ENCODE data around the gene PRKCH. TPM values are rescaled to one million over a fixed set of nuclear protein-coding genes. Genes with fewer than 3 reads are reported as not detected.

Gene PRKCH
- total RNA-seq, 6 experiments from 2014 or later = 5.0 to 12.1 (median 8.8) TPM

- ATAC-seq = peak in 3 of 4 donors; percentile 27 to 50 (median 37)
- H3K9me3 ChIP-seq = no peaks in the 10 kb centered on the region
- intact Hi-C loops (cut with DNase I) = no loop called here
- H3K27ac ChIP-seq = peak overlapping the region in 1 of 3 donors; percentile 7
- no peak for DNase-seq
- TF ChIP-seq POLR2A (IDR thresholded peaks at IDR 0.05) = no peak
- no peak for TF ChIP-seq CTCF (IDR thresholded peaks at IDR 0.05)
- H3K4me3 ChIP-seq = no peak overlapping the region
- H3K27me3 ChIP-seq = no peaks in the 10 kb centered on the region
- peaks cover 0 to 7% (median 0%) of the 10 kb centered on the region in 4 donors for H3K4me1 ChIP-seq
- WGBS (ENCODE audit: insufficient coverage, low coverage, low lambda C conversion rate, missing lambda C conversion rate) = 66% methylated on average over 8 of the region's 8 CpGs
- H3K36me3 ChIP-seq = no peaks in the 10 kb centered on the region
These were observed 8.2 kb downstream of the PRKCH start for GRCh38 chr14:61329478-61330051.

- H3K27ac ChIP-seq = no peak overlapping the region
- no peaks in the 10 kb centered on the region for H3K36me3 ChIP-seq
- intact Hi-C loops (cut with DNase I) = no loop called here
- H3K9me3 ChIP-seq = no peaks in the 10 kb centered on the region
- 64% methylated on average over 1 of the region's 1 CpG for WGBS (ENCODE audit: insufficient coverage, low coverage, low lambda C conversion rate, missing lambda C conversion rate)
- no peak for DNase-seq
- H3K27me3 ChIP-seq = no peaks in the 10 kb centered on the region
- no peak overlapping the region for H3K4me3 ChIP-seq
- TF ChIP-seq CTCF (IDR thresholded peaks at IDR 0.05) (no peak), POLR2A (IDR thresholded peaks at IDR 0.05) (no peak)
- H3K4me1 ChIP-seq = peaks cover 0 to 7% (median 0%) of the 10 kb centered on the region in 4 donors
- ATAC-seq = no peak
These were observed 9.1 kb downstream of the PRKCH start for GRCh38 chr14:61330511-61330910.

- Histone ChIP-seq H3K27me3 (no peaks in the 10 kb centered on the region), H3K27ac (no peak overlapping the region), H3K4me1 (peaks cover 0 to 5% (median 0%) of the 10 kb centered on the region in 4 donors), H3K9me3 (no peaks in the 10 kb centered on the region), H3K4me3 (no peak overlapping the region), H3K36me3 (no peaks in the 10 kb centered on the region)
- TF ChIP-seq CTCF (IDR thresholded peaks at IDR 0.05) = no peak
- intact Hi-C loops (cut with DNase I) = no loop called here
- ATAC-seq = no peak
- no peak for DNase-seq
- WGBS (ENCODE audit: insufficient coverage, low coverage, low lambda C conversion rate, missing lambda C conversion rate) = 87% methylated on average over 4 of the region's 4 CpGs
These were observed 10.7 kb downstream of the PRKCH start for GRCh38 chr14:61331992-61332657.

- Histone ChIP-seq H3K36me3 (no peaks in the 10 kb centered on the region), H3K27me3 (no peaks in the 10 kb centered on the region), H3K27ac (no peak overlapping the region), H3K9me3 (no peaks in the 10 kb centered on the region), H3K4me1 (no peaks in the 10 kb centered on the region), H3K4me3 (no peak overlapping the region)
- intact Hi-C loops (cut with DNase I) = no loop called here
- DNase-seq = no peak
- 76% methylated on average over 8 of the region's 8 CpGs for WGBS (ENCODE audit: insufficient coverage, low coverage, low lambda C conversion rate, missing lambda C conversion rate)
- TF ChIP-seq CTCF (IDR thresholded peaks at IDR 0.05) (no peak), POLR2A (IDR thresholded peaks at IDR 0.05) (no peak)
- no peak for ATAC-seq
These were observed 11.3 kb downstream of the PRKCH start for GRCh38 chr14:61332658-61333029.
